HL-60 (cell line): Measurements from ENCODE around the gene EIF4A3.

Experiments used
- DNase-seq, 2 experiments: peaks; one replicate each; pipeline ENCODE4 v3.0.0-alpha.2; 2010 to 2020; ENCODE audit warnings: low read depth in 1 of 2, low spot score in 1 of 2
- H3K27ac ChIP-seq: fragments of 250-450 bp; sonication (Bioruptor Pico); replicated peaks from 2 replicates; pipeline ENCODE4 v1.5.1; 2020; ENCODE audit warnings: mild to moderate bottlenecking, moderate library complexity
- H3K27me3 ChIP-seq: fragments of 250-450 bp; sonication (Bioruptor Pico); 2 replicates; pipeline ENCODE4 v1.5.1; 2021; ENCODE audit warnings: mild to moderate bottlenecking, moderate library complexity; ENCODE audit not compliant: insufficient read depth, poor library complexity, severe bottlenecking
- H3K4me3 ChIP-seq: replicated peaks from 2 replicates; pipeline ENCODE4 v1.5.1; 2011; ENCODE audit warnings: mild to moderate bottlenecking, control low read depth, low read length; ENCODE audit not compliant: insufficient read depth
- CTCF ChIP-seq: IDR thresholded peaks from one replicate; pipeline ENCODE4 v1.5.1; 2011; ENCODE audit warnings: low read length, control low read depth, inconsistent platforms; ENCODE audit not compliant: insufficient read depth
- GABPA ChIP-seq: IDR thresholded peaks from 2 replicates; pipeline ENCODE4 v1.6.1; 2012; ENCODE audit warnings: low read depth
- POLR2AphosphoS5 ChIP-seq: IDR thresholded peaks from 2 replicates; pipeline ENCODE4 v1.6.1; 2012; ENCODE audit warnings: low read depth
- REST ChIP-seq: IDR thresholded peaks from 2 replicates; pipeline ENCODE4 v1.6.1; 2012; ENCODE audit warnings: low read depth; ENCODE audit not compliant: insufficient replicate concordance
- SPI1 ChIP-seq: IDR thresholded peaks from 2 replicates; pipeline ENCODE4 v1.6.1; 2012; ENCODE audit warnings: low read depth, mild to moderate bottlenecking, borderline replicate concordance

The EIF4A3 gene

GRCh38 chr17:80189611-80190010, 42.7 kb upstream of the EIF4A3 start:
- DNase-seq = no peak
- TF ChIP-seq SPI1 = no peak
- TF ChIP-seq GABPA = no peak
- no peak for TF ChIP-seq POLR2AphosphoS5
- TF ChIP-seq REST = no peak
- no peak for TF ChIP-seq CTCF
- H3K27me3 ChIP-seq = peaks cover 6% of the 10 kb centered on the region
- H3K4me3 ChIP-seq = no peak overlapping the region
- no peak overlapping the region for H3K27ac ChIP-seq

- TF ChIP-seq GABPA (no peak), SPI1 (no peak), POLR2AphosphoS5 (no peak), REST (no peak), CTCF (no peak)
- DNase-seq = no peak
- no peak overlapping the region for H3K4me3 ChIP-seq
- peaks cover 1% of the 10 kb centered on the region for H3K27me3 ChIP-seq
- H3K27ac ChIP-seq = no peak overlapping the region
Observed at GRCh38 chr17:80187515-80187941, 40.6 kb upstream of the EIF4A3 start.

GRCh38 chr17:80187090-80187489, 40.2 kb upstream of the EIF4A3 start:
- TF ChIP-seq CTCF = no peak
- no peak for TF ChIP-seq REST
- TF ChIP-seq SPI1 = no peak
- no peak for TF ChIP-seq POLR2AphosphoS5
- no peak for TF ChIP-seq GABPA
- no peak overlapping the region for H3K4me3 ChIP-seq
- H3K27ac ChIP-seq = no peak overlapping the region
- no peak for DNase-seq
- H3K27me3 ChIP-seq = no peaks in the 10 kb centered on the region
